HepG2 (cell line): Measurements from ENCODE around the gene TNP2. TPM values are rescaled to one million over a fixed set of nuclear protein-coding genes. Genes with fewer than 3 reads are reported as not detected.
A peak's percentile ranks its signal among the peaks of the same experiment; 100 is the strongest.

Experiments used
- CBX2 ChIP-seq, 2 experiments: fragments of 200-600 bp in 1 of 2; sonication (generic); formaldehyde crosslinking in 1 of 2; IDR thresholded peaks; 2 replicates each; pipeline versions ENCODE4 v1.7.0 to v1.8.1; 2018 to 2022; ENCODE audit warnings: low read depth in 2 of 2, low read length in 1 of 2, mild to moderate bottlenecking in 1 of 2, missing genetic modification reagents in 1 of 2
- CCAR2 ChIP-seq: fragments of 200-400 bp; formaldehyde crosslinking; optimal IDR thresholded peaks from 2 replicates; pipeline ENCODE3; 2018; ENCODE audit warnings: low read depth, mild to moderate bottlenecking, low read length, moderate library complexity
- CREB1 ChIP-seq, 2 experiments: fragments of 450-650 bp in 1 of 2; IDR thresholded peaks; 2 replicates each; pipeline ENCODE4 v1.6.1; 2016 to 2017; ENCODE audit warnings: control low read depth in 1 of 2, mild to moderate bottlenecking in 1 of 2, missing compliant biosample characterization in 1 of 2, missing genetic modification characterization in 1 of 2
- KDM5B ChIP-seq: sonication (generic); formaldehyde crosslinking; IDR thresholded peaks from 2 replicates; pipeline ENCODE4 v1.4.0; 2020; ENCODE audit warnings: missing genetic modification reagents, mild to moderate bottlenecking, borderline replicate concordance
- SAP130 ChIP-seq: IDR thresholded peaks from 2 replicates; pipeline ENCODE4 v1.6.1; 2016; ENCODE audit warnings: low read depth
- SIX4 ChIP-seq: sonication (generic); formaldehyde crosslinking; IDR thresholded peaks from 2 replicates; pipeline ENCODE4 v1.4.0; 2020; ENCODE audit warnings: missing genetic modification reagents
- TAF1 ChIP-seq: sonication (generic); formaldehyde crosslinking; IDR thresholded peaks from 2 replicates; pipeline ENCODE4 v1.4.0; 2020; ENCODE audit warnings: missing genetic modification reagents
- TEAD2 ChIP-seq: sonication (generic); formaldehyde crosslinking; IDR thresholded peaks from 2 replicates; pipeline ENCODE4 v1.9.0; 2021; ENCODE audit warnings: missing genetic modification reagents
- ZBTB49 ChIP-seq: sonication (generic); formaldehyde crosslinking; IDR thresholded peaks from 2 replicates; pipeline ENCODE4 v1.4.0; 2020; ENCODE audit warnings: missing genetic modification reagents, borderline replicate concordance
- ZFP36L2 ChIP-seq: sonication (generic); formaldehyde crosslinking; IDR thresholded peaks from 2 replicates; pipeline ENCODE4 v1.4.0; 2020; ENCODE audit warnings: missing genetic modification reagents
- ZNF280D ChIP-seq: sonication (generic); formaldehyde crosslinking; IDR thresholded peaks from 2 replicates; pipeline ENCODE4 v1.5.1; 2020; ENCODE audit warnings: mild to moderate bottlenecking, missing genetic modification reagents
- ZNF441 ChIP-seq: sonication (generic); formaldehyde crosslinking; IDR thresholded peaks from 2 replicates; pipeline ENCODE4 v1.7.0; 2021; ENCODE audit warnings: missing genetic modification reagents, borderline replicate concordance
- ZNF652 ChIP-seq: IDR thresholded peaks from 2 replicates; pipeline ENCODE4 v1.6.1; 2016; ENCODE audit warnings: low read depth, borderline replicate concordance
- ZNF770 ChIP-seq: sonication (generic); formaldehyde crosslinking; IDR thresholded peaks from 2 replicates; pipeline ENCODE4 v1.5.0; 2020; ENCODE audit warnings: mild to moderate bottlenecking, missing genetic modification reagents
- polyA plus RNA-seq, 8 experiments: library from polyadenylated mRNA; depleted of rRNA in 3 of 8; stranded (reverse) in 7 of 8; unstranded in 1 of 8; fragments of >200 nt; fragmentation: Illumina TruSeq in 4 of 8; extraction: Trizol in 4 of 8; gene quantifications; 2 replicates each; pipeline versions ENCODE4 v1.2.1 to v1.2.3, GENCODE V29; 2011 to 2016; ENCODE audit warnings: low read depth in 4 of 8, missing spikeins in 1 of 8, mixed read lengths in 1 of 8; ENCODE audit not compliant: insufficient read depth in 1 of 8
- total RNA-seq, 5 experiments: library from RNA; depleted of rRNA; stranded (reverse); fragments of >200 nt; fragmentation: Illumina TruSeq; extraction: Trizol; gene quantifications; 2 replicates each; pipeline ENCODE4 v1.2.3, GENCODE V29; 2016; ENCODE audit warnings: low read depth in 1 of 5
- TF ChIP-seq, protein P1 (sequence below): IDR thresholded peaks from 2 replicates; pipeline ENCODE4 v1.6.1; 2012; ENCODE audit warnings: inconsistent platforms
- TF ChIP-seq, protein P2 (sequence below): IDR thresholded peaks from 2 replicates; pipeline ENCODE4 v1.6.1; 2016; ENCODE audit warnings: missing compliant biosample characterization, missing genetic modification reagents, borderline replicate concordance
- TF ChIP-seq, protein P3 (sequence below): sonication (generic); formaldehyde crosslinking; IDR thresholded peaks from 2 replicates; pipeline ENCODE4 v1.4.0; 2020; ENCODE audit warnings: mild to moderate bottlenecking, missing genetic modification reagents

Gene TNP2
- total and polyA plus RNA-seq, 2 of the 13 experiments (the other 11 are each of a cell fraction or from before 2014, with no cell fraction given) = not detected

- TF ChIP-seq CBX2 (IDR thresholded peaks at IDR 0.05; ENCODE audit: low read depth, low read length) (no peak), CBX2 (CRISPR knock-in tag; IDR thresholded peaks at IDR 0.05; ENCODE audit: low read depth) (no peak), ZNF652 (no peak), CREB1 (IDR thresholded peaks at IDR 0.05) (no peak), CREB1 (CRISPR knock-in tag; IDR thresholded peaks at IDR 0.05) (no peak), ZNF441 (CRISPR knock-in tag) (no peak), SAP130 (CRISPR knock-in tag) (peak; percentile 81), KDM5B (CRISPR knock-in tag) (no peak; the same call in 1 of the 2 replicates), TEAD2 (CRISPR knock-in tag) (no peak), ZBTB49 (CRISPR knock-in tag) (no peak), CCAR2 (no peak), SIX4 (CRISPR knock-in tag) (no peak), TAF1 (CRISPR knock-in tag) (no peak), ZNF770 (CRISPR knock-in tag) (no peak), ZFP36L2 (CRISPR knock-in tag) (no peak), ZNF280D (no peak)
- TF ChIP-seq, protein P1, sequence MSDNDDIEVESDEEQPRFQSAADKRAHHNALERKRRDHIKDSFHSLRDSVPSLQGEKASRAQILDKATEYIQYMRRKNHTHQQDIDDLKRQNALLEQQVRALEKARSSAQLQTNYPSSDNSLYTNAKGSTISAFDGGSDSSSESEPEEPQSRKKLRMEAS = peak; percentile 59
- TF ChIP-seq, protein P2, sequence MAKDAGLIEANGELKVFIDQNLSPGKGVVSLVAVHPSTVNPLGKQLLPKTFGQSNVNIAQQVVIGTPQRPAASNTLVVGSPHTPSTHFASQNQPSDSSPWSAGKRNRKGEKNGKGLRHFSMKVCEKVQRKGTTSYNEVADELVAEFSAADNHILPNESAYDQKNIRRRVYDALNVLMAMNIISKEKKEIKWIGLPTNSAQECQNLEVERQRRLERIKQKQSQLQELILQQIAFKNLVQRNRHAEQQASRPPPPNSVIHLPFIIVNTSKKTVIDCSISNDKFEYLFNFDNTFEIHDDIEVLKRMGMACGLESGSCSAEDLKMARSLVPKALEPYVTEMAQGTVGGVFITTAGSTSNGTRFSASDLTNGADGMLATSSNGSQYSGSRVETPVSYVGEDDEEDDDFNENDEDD = peak; percentile 66; the same call in 1 of the 2 replicates
- TF ChIP-seq, protein P3, sequence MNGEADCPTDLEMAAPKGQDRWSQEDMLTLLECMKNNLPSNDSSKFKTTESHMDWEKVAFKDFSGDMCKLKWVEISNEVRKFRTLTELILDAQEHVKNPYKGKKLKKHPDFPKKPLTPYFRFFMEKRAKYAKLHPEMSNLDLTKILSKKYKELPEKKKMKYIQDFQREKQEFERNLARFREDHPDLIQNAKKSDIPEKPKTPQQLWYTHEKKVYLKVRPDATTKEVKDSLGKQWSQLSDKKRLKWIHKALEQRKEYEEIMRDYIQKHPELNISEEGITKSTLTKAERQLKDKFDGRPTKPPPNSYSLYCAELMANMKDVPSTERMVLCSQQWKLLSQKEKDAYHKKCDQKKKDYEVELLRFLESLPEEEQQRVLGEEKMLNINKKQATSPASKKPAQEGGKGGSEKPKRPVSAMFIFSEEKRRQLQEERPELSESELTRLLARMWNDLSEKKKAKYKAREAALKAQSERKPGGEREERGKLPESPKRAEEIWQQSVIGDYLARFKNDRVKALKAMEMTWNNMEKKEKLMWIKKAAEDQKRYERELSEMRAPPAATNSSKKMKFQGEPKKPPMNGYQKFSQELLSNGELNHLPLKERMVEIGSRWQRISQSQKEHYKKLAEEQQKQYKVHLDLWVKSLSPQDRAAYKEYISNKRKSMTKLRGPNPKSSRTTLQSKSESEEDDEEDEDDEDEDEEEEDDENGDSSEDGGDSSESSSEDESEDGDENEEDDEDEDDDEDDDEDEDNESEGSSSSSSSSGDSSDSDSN = peak; percentile 51; the same call in 1 of the 2 replicates
Measured at GRCh38 chr16:11224096-11224893, 44.8 kb downstream of the TNP2 start (continued).
